Natural killer cell (primary cell): ENCODE data around the gene HYAL3. TPM values are rescaled to one million over a fixed set of nuclear protein-coding genes. Genes with fewer than 3 reads are reported as not detected.

ENCODE experiments used
- ATAC-seq, 3 donors: fragments of 150-1000 bp in 2 of 3; fragments of 200-7000 bp in 1 of 3; cut with Tn5 transposase; 1 replicate in 1 of 3; 2 replicates in 2 of 3; pipeline ENCODE4 v1.10.0; 2021; ENCODE audit warnings: mild to moderate bottlenecking in 2 of 3, moderate library complexity in 2 of 3
- DNase-seq, 2 donors: peaks; one replicate each; pipeline versions ENCODE4 v3.0.0 to v3.0.0-alpha.2; 2013 to 2021; ENCODE audit warnings: mixed read lengths in 1 of 2
- H3K27ac ChIP-seq: one replicate; pipeline ENCODE4 v1.5.1; 2013; ENCODE audit warnings: mild to moderate bottlenecking, low read length
- H3K27me3 ChIP-seq: one replicate; pipeline ENCODE4 v1.6.1; 2013; ENCODE audit warnings: low read length; ENCODE audit not compliant: control insufficient read depth, insufficient read depth
- H3K36me3 ChIP-seq: one replicate; pipeline ENCODE4 v1.6.1; 2013; ENCODE audit warnings: low read length; ENCODE audit not compliant: control insufficient read depth, insufficient read depth
- H3K4me1 ChIP-seq: one replicate; pipeline ENCODE4 v1.6.1; 2013; ENCODE audit warnings: low read length; ENCODE audit not compliant: control insufficient read depth, insufficient read depth
- H3K4me3 ChIP-seq: one replicate; pipeline ENCODE4 v1.5.1; 2013; ENCODE audit warnings: low read length
- H3K9me3 ChIP-seq: one replicate; pipeline ENCODE4 v1.6.1; 2013; ENCODE audit warnings: low read length; ENCODE audit not compliant: control insufficient read depth, insufficient read depth
- H3K27ac Mint-ChIP-seq, 2 donors: one replicate each; pipeline ENCODE4 v1.8.0; 2022; ENCODE audit warnings: mild to moderate bottlenecking in 2 of 2, mixed read lengths in 2 of 2, moderate library complexity in 1 of 2
- H3K27me3 Mint-ChIP-seq, 2 donors: one replicate each; pipeline ENCODE4 v1.8.0; 2022; ENCODE audit warnings: low read depth in 2 of 2, mixed read lengths in 2 of 2
- H3K36me3 Mint-ChIP-seq: one replicate; pipeline ENCODE4 v1.8.0; 2022; ENCODE audit warnings: mixed read lengths
- H3K4me1 Mint-ChIP-seq, 2 donors: one replicate each; pipeline ENCODE4 v1.8.0; 2022; ENCODE audit warnings: mixed read lengths in 2 of 2
- H3K4me3 Mint-ChIP-seq: one replicate; pipeline ENCODE4 v1.8.0; 2022; ENCODE audit warnings: mild to moderate bottlenecking, moderate library complexity, mixed read lengths
- H3K9me3 Mint-ChIP-seq, 2 donors: one replicate each; pipeline ENCODE4 v1.8.0; 2022; ENCODE audit warnings: mixed read lengths in 2 of 2
- CTCF ChIP-seq: fragments of 200-600 bp; IDR thresholded peaks from one replicate; pipeline ENCODE4 v1.8.0; 2022; ENCODE audit warnings: antibody characterized with exemption
- WGBS: methylation state at CpG from one replicate; pipeline ENCODE4 v1.1.7; 2013; ENCODE audit warnings: missing lambda C conversion rate; ENCODE audit not compliant: insufficient coverage; 5-methylcytosine and 5-hydroxymethylcytosine counted together
- intact Hi-C: fragments of 100-400 bp; cut with micrococcal nuclease; formaldehyde crosslinking; loops from one replicate; pipeline ENCODE4 v1.14.2; 2022
- total RNA-seq, 4 donors: library from RNA; stranded (reverse); fragments of 120-200 nt in 1 of 4; gene quantifications; one replicate each; pipeline versions ENCODE4 v1.2.3 to v1.2.4, GENCODE V29; 2013 to 2022

The HYAL3 gene
- total RNA-seq, 3 donors from 2014 or later (not counting 1 experiment from before 2014, with no cell fraction given): 0.93 to 2.0 (median 1.2) TPM

- H3K27ac ChIP-seq: no peak overlapping the region
- peak in 1 of 3 donors; percentile 26 for ATAC-seq
Observed at GRCh38 chr3:50324351-50325112, 25.3 kb upstream of the HYAL3 start.

GRCh38 chr3:50323614-50324199, 24.5 kb upstream of the HYAL3 start:
- intact Hi-C loops: no loop called here
- peak overlapping the region; percentile 50 to 64 for H3K27ac Mint-ChIP-seq
- no peaks in the 10 kb centered on the region for H3K27me3 Mint-ChIP-seq
- WGBS: 61% methylated on average over 5 of the region's 5 CpGs
- H3K4me3 ChIP-seq: no peak overlapping the region
- DNase-seq: no peak
- no peak overlapping the region for H3K27ac ChIP-seq
- no peak overlapping the region for H3K4me3 Mint-ChIP-seq
- peaks cover 18 to 54% of the 10 kb centered on the region in 2 donors for H3K4me1 Mint-ChIP-seq
- H3K36me3 ChIP-seq: peaks cover 8% of the 10 kb centered on the region
- H3K36me3 Mint-ChIP-seq: no peaks in the 10 kb centered on the region
- peaks cover 59% of the 10 kb centered on the region for H3K4me1 ChIP-seq
- no peaks in the 10 kb centered on the region for H3K9me3 Mint-ChIP-seq
- no peaks in the 10 kb centered on the region for H3K27me3 ChIP-seq
- no peaks in the 10 kb centered on the region for H3K9me3 ChIP-seq
- TF ChIP-seq CTCF: no peak
- no peak for ATAC-seq

More at GRCh38 chr3:50324351-50325112, 25.3 kb upstream of the HYAL3 start:
- Mint-ChIP-seq H3K4me1 (peaks cover 10 to 46% of the 10 kb centered on the region in 2 donors), H3K9me3 (no peaks in the 10 kb centered on the region), H3K27ac (peak overlapping the region; percentile 38 to 52), H3K27me3 (no peaks in the 10 kb centered on the region), H3K4me3 (peak overlapping the region; percentile 28), H3K36me3 (no peaks in the 10 kb centered on the region)
- Histone ChIP-seq H3K4me1 (peaks cover 52% of the 10 kb centered on the region), H3K9me3 (no peaks in the 10 kb centered on the region), H3K27me3 (no peaks in the 10 kb centered on the region), H3K36me3 (peaks cover 11% of the 10 kb centered on the region), H3K4me3 (no peak overlapping the region)
- 68% methylated on average over 4 of the region's 4 CpGs for WGBS
- peak; percentile 59 to 76 for DNase-seq
- TF ChIP-seq CTCF: peak; percentile 80
- intact Hi-C loops: no loop called here

DNA sequence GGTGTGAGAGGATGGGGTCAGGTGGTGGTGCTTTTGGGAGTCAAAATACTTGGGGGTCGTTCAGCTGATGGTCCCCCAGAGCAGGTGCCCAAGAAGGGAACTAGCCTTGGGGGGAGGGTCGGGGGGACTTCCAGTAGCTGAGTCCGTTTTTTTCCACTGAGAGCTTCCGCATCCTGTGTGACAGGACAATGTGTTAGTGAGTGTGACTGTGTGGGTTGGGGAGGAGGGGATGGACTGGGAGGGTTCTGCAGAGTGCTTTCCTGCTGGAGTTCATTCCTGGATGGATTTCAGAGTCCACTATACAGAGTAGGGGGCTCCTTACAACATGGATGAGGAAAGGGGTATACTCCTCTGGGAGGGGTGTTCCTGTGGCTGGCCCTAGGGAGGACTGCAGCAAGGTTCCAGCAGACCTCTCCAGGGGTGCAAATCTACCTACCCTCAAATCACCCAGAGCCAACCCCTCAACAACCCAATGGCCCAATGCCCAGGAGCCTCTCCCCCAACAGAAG, 23.9 kb upstream of the HYAL3 start:
- ATAC-seq (no peak), DNase-seq (no peak)
- Mint-ChIP-seq H3K9me3 (no peaks in the 10 kb centered on the region), H3K4me1 (peaks cover 17 to 55% of the 10 kb centered on the region in 2 donors), H3K4me3 (peak overlapping the region; percentile 28), H3K36me3 (no peaks in the 10 kb centered on the region), H3K27ac (peak overlapping the region; percentile 50 to 64), H3K27me3 (no peaks in the 10 kb centered on the region)
- intact Hi-C loops: no loop called here
- H3K36me3 ChIP-seq: peaks cover 8% of the 10 kb centered on the region
- no peak for TF ChIP-seq CTCF
- no peaks in the 10 kb centered on the region for H3K9me3 ChIP-seq
- no peaks in the 10 kb centered on the region for H3K27me3 ChIP-seq
- no peak overlapping the region for H3K27ac ChIP-seq
- 59% methylated on average over 4 of the region's 4 CpGs for WGBS
- peaks cover 59% of the 10 kb centered on the region for H3K4me1 ChIP-seq
- H3K4me3 ChIP-seq: no peak overlapping the region
